Stimulated activated CD8-positive, alpha-beta memory T cell treated with anti-CD3 and anti-CD28 coated beads, Interleukin-15, amount 100 ng/mL, for 4 hours (primary cell): Measurements from ENCODE around the gene GPR84.
A peak's percentile ranks its signal among the peaks of the same experiment; 100 is the strongest.

Experiments
- DNase-seq, 2 donors: peaks; one replicate each; pipeline ENCODE4 v3.0.0-alpha.2; 2020; ENCODE audit warnings: low read depth in 2 of 2

Gene GPR84

GRCh38 chr12:54364413-54364812 is at the start of gene GPR84:
Gene GPR84 (minus strand): TSS chr12:54364486. CDS start chr12:54363851, 635 bp downstream.
- DNase-seq: no peak

GRCh38 chr12:54413284-54414190 is 49.3 kb upstream of the GPR84 start:
- peak; percentile 50 to 59 for DNase-seq

- DNase-seq: no peak
Measured at GRCh38 chr12:54412786-54413185, 48.5 kb upstream of the GPR84 start.

GRCh38 chr12:54412348-54412747 is 48.1 kb upstream of the GPR84 start:
- DNase-seq: no peak

- no peak for DNase-seq
Measured at GRCh38 chr12:54411391-54412241, 47.3 kb upstream of the GPR84 start.

GRCh38 chr12:54409267-54409666 is 45.0 kb upstream of the GPR84 start:
- DNase-seq: no peak

GRCh38 chr12:54407183-54407905 is 43.1 kb upstream of the GPR84 start:
- DNase-seq: no peak

GRCh38 chr12:54405573-54405972 is 41.3 kb upstream of the GPR84 start:
- no peak for DNase-seq

- no peak for DNase-seq
Measured at GRCh38 chr12:54405106-54405505, 40.8 kb upstream of the GPR84 start.

- no peak for DNase-seq
Measured at GRCh38 chr12:54404061-54405004, 40.0 kb upstream of the GPR84 start.

- DNase-seq: no peak
Measured at GRCh38 chr12:54401119-54401518, 36.8 kb upstream of the GPR84 start.

GRCh38 chr12:54398995-54399793 is 34.9 kb upstream of the GPR84 start:
- peak; percentile 59 to 72 for DNase-seq

GRCh38 chr12:54398218-54398617 is 33.9 kb upstream of the GPR84 start:
- no peak for DNase-seq

GRCh38 chr12:54397157-54397556 is 32.9 kb upstream of the GPR84 start:
- DNase-seq: no peak

- DNase-seq: no peak
Measured at GRCh38 chr12:54395545-54395944, 31.3 kb upstream of the GPR84 start.

GRCh38 chr12:54394986-54395385 is 30.7 kb upstream of the GPR84 start:
- no peak for DNase-seq

GRCh38 chr12:54394281-54394719 is 30.0 kb upstream of the GPR84 start:
- no peak for DNase-seq

- no peak for DNase-seq
Measured at GRCh38 chr12:54393743-54394142, 29.5 kb upstream of the GPR84 start.

GRCh38 chr12:54393207-54393609 is 28.9 kb upstream of the GPR84 start:
- no peak for DNase-seq
